ENCODE results near the gene UNC79. TPM values are rescaled to one million over a fixed set of nuclear protein-coding genes. Genes with fewer than 3 reads are reported as not detected.

The UNC79 gene
- total RNA-seq, 4 donors from 2014 or later: 0.30 TPM; not detected in 3

GRCh38 chr14:93712079-93712837, 281.5 kb downstream of the UNC79 start:
- no peaks in the 10 kb centered on the region for H3K4me1 ChIP-seq
- DNase-seq (ENCODE audit: low spot score in 2 of 2): no peak
- no peak overlapping the region for H3K4me3 ChIP-seq
- H3K9me3 ChIP-seq: no peaks in the 10 kb centered on the region
- WGBS: 63% methylated on average over 8 of the region's 9 CpGs
- TF ChIP-seq POLR2AphosphoS5 (IDR thresholded peaks at IDR 0.05): no peak
- TF ChIP-seq CTCF (IDR thresholded peaks at IDR 0.05): no peak
- TF ChIP-seq POLR2A (IDR thresholded peaks at IDR 0.05): no peak
- no peak for TF ChIP-seq EP300 (IDR thresholded peaks at IDR 0.05)
- H3K27ac ChIP-seq: no peak overlapping the region
- H3K27me3 ChIP-seq: peaks cover 16% of the 10 kb centered on the region
- H3K36me3 ChIP-seq: no peaks in the 10 kb centered on the region

- Histone ChIP-seq H3K27ac (no peak overlapping the region), H3K9me3 (no peaks in the 10 kb centered on the region), H3K27me3 (peaks cover 16% of the 10 kb centered on the region), H3K4me1 (no peaks in the 10 kb centered on the region), H3K4me3 (no peak overlapping the region), H3K36me3 (no peaks in the 10 kb centered on the region)
- no peak for DNase-seq (ENCODE audit: low spot score in 2 of 2)
- WGBS: 34% methylated on average over 16 of the region's 18 CpGs
- no peak for TF ChIP-seq POLR2A (IDR thresholded peaks at IDR 0.05)
- TF ChIP-seq CTCF (IDR thresholded peaks at IDR 0.05): no peak
- TF ChIP-seq EP300 (IDR thresholded peaks at IDR 0.05): no peak
- TF ChIP-seq POLR2AphosphoS5 (IDR thresholded peaks at IDR 0.05): no peak
Measured at GRCh38 chr14:93712838-93713724, 282.3 kb downstream of the UNC79 start.

- TF ChIP-seq CTCF (IDR thresholded peaks at IDR 0.05) (no peak), EP300 (IDR thresholded peaks at IDR 0.05) (no peak), POLR2AphosphoS5 (IDR thresholded peaks at IDR 0.05) (no peak), POLR2A (IDR thresholded peaks at IDR 0.05) (no peak)
- no peak overlapping the region for H3K27ac ChIP-seq
- DNase-seq (ENCODE audit: low spot score in 2 of 2): no peak
Measured at GRCh38 chr14:93713726-93714405, 283.1 kb downstream of the UNC79 start.

GRCh38 chr14:93714605-93715004, 283.9 kb downstream of the UNC79 start:
- TF ChIP-seq CTCF (IDR thresholded peaks at IDR 0.05): no peak
- Histone ChIP-seq H3K27ac (no peak overlapping the region), H3K4me3 (no peak overlapping the region), H3K36me3 (no peaks in the 10 kb centered on the region), H3K27me3 (peaks cover 16% of the 10 kb centered on the region), H3K4me1 (no peaks in the 10 kb centered on the region), H3K9me3 (no peaks in the 10 kb centered on the region)
- DNase-seq (ENCODE audit: low spot score in 2 of 2): no peak
- 65% methylated on average over 7 of the region's 7 CpGs for WGBS

More at GRCh38 chr14:93713726-93714405, 283.1 kb downstream of the UNC79 start:
- no peaks in the 10 kb centered on the region for H3K36me3 ChIP-seq
- H3K27me3 ChIP-seq: peaks cover 16% of the 10 kb centered on the region
- H3K9me3 ChIP-seq: no peaks in the 10 kb centered on the region
- H3K4me3 ChIP-seq: no peak overlapping the region
- 71% methylated on average over 13 of the region's 13 CpGs for WGBS
- no peaks in the 10 kb centered on the region for H3K4me1 ChIP-seq
